ENCODE measurements around the gene SYT14. TPM values are rescaled to one million over a fixed set of nuclear protein-coding genes. Genes with fewer than 3 reads are reported as not detected.

Gene SYT14
- total RNA-seq, 1 experiment from 2014 or later = 0.07 TPM

DNA sequence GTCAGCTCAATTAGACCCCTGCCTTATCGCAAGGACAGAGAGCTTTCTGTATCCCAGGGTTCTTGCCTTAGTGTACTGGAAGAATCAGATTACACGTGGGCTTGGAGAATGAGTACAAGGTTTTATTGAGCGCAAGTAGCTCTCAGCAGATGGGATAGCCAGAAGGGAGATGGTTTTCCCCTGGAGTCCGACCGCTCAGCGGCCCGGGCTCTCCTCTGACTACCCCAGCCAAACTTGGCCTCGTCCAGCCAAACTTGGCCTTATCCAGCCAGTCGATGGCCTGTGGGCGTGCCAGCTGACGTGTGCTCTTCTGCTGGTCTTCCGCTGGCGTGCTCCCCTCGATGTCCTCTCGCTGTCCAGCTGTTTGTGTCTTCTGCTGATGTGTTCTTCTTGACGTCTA, 136.9 kb downstream of the SYT14 start:
- no peak overlapping the region for H3K4me2 ChIP-seq (ENCODE audit: low read length)
- RAD21 ChIA-PET (ENCODE audit: low non-redundant PET in 1 of 2, low total read pairs in 2 of 2, uncharacterized antibody in 2 of 2, unreplicated experiment in 2 of 2) = no interaction called here
- intact Hi-C loops (cut with micrococcal nuclease) = no loop called here
- POLR2A ChIA-PET = no interaction called here
- H4K20me1 ChIP-seq (ENCODE audit: insufficient read depth) = no peaks in the 10 kb centered on the region
- H3K4me3 ChIP-seq (replicated peaks in 1 of 2; ENCODE audit: low read depth in 1 of 2, low read length in 2 of 2) = no peak overlapping the region
- no TSS peak for BruUV-seq (replicated peaks)
- CTCF ChIA-PET = no interaction called here
- H3K79me2 ChIP-seq (ENCODE audit: insufficient read depth, low read length) = no peaks in the 10 kb centered on the region
- DNase-seq (ENCODE audit: low read depth, low spot score) (no peak), ATAC-seq (no peak)
- 0 out of 2 replicates have a peak, but pooled peaks cover 11% of the 10 kb centered on the region for H3K27me3 ChIP-seq (ENCODE audit: insufficient read depth, low read length)
- no peaks in the 10 kb centered on the region for H3K9me3 ChIP-seq (ENCODE audit: control insufficient read depth in 1 of 2, insufficient read depth in 1 of 2, low read depth in 1 of 2, low read length in 2 of 2)
- TF ChIP-seq, protein P1, sequence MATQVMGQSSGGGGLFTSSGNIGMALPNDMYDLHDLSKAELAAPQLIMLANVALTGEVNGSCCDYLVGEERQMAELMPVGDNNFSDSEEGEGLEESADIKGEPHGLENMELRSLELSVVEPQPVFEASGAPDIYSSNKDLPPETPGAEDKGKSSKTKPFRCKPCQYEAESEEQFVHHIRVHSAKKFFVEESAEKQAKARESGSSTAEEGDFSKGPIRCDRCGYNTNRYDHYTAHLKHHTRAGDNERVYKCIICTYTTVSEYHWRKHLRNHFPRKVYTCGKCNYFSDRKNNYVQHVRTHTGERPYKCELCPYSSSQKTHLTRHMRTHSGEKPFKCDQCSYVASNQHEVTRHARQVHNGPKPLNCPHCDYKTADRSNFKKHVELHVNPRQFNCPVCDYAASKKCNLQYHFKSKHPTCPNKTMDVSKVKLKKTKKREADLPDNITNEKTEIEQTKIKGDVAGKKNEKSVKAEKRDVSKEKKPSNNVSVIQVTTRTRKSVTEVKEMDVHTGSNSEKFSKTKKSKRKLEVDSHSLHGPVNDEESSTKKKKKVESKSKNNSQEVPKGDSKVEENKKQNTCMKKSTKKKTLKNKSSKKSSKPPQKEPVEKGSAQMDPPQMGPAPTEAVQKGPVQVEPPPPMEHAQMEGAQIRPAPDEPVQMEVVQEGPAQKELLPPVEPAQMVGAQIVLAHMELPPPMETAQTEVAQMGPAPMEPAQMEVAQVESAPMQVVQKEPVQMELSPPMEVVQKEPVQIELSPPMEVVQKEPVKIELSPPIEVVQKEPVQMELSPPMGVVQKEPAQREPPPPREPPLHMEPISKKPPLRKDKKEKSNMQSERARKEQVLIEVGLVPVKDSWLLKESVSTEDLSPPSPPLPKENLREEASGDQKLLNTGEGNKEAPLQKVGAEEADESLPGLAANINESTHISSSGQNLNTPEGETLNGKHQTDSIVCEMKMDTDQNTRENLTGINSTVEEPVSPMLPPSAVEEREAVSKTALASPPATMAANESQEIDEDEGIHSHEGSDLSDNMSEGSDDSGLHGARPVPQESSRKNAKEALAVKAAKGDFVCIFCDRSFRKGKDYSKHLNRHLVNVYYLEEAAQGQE (IDR thresholded peaks at IDR 0.05; ENCODE audit: low read depth) = no peak
- TF ChIP-seq SRF (IDR thresholded peaks at IDR 0.05; ENCODE audit: low read depth) (no peak), JUND (IDR thresholded peaks at IDR 0.05) (no peak), RAD21 (IDR thresholded peaks at IDR 0.05; ENCODE audit: low read depth) (no peak), CEBPB (IDR thresholded peaks at IDR 0.05; ENCODE audit: low read depth) (no peak)
- H2AFZ ChIP-seq (ENCODE audit: low read depth, low read length, poor library complexity, severe bottlenecking) = no peak overlapping the region
- H3K27ac ChIP-seq (ENCODE audit: low read depth, low read length) = no peak overlapping the region
- no peaks in the 10 kb centered on the region for H3K4me1 ChIP-seq (ENCODE audit: control insufficient read depth in 1 of 2, insufficient read depth in 2 of 2, low read length in 2 of 2)
- no peak overlapping the region for H3K9ac ChIP-seq (ENCODE audit: low read length)
- no peaks in the 10 kb centered on the region for H3K36me3 ChIP-seq (ENCODE audit: control insufficient read depth in 1 of 2, insufficient read depth in 2 of 2, low read length in 2 of 2)
- no peaks in the 10 kb centered on the region for H3K9me2 ChIP-seq (ENCODE audit: insufficient read depth)

DNA sequence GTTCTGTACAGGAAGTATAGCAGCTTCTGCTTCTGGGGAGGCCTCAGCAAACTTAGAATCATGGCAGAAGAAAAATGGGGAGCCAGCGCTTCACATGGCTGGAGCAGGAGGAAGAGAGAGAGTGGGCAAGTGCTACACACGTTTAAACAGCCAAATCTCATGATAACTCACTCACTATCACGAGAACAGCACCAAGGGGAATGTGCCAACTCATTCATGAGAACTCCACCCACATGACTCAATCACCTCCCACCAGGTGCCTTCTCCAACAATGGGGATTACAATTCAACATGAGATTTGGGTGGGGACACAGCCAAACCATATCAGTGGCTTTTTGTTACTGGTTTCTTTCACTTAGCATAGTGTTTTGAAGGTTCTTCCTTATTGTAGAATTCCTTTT, 138.6 kb downstream of the SYT14 start:
- ChIA-PET CTCF (no interaction called here), RAD21 (ENCODE audit: low non-redundant PET in 1 of 2, low total read pairs in 2 of 2, uncharacterized antibody in 2 of 2, unreplicated experiment in 2 of 2) (no interaction called here)
- intact Hi-C loops (cut with micrococcal nuclease) = no loop called here
- TF ChIP-seq POLR2A (IDR thresholded peaks at IDR 0.05; ENCODE audit: borderline replicate concordance, extremely low read depth, insufficient read depth, insufficient read length) = no peak
- no peak for TF ChIP-seq EGR1 (IDR thresholded peaks at IDR 0.05; ENCODE audit: low read depth)
- TF ChIP-seq TCF7L2 (IDR thresholded peaks at IDR 0.05; ENCODE audit: borderline replicate concordance, extremely low read depth, insufficient read depth, insufficient read length) = no peak
- no peak for TF ChIP-seq EZH2phosphoT487 (IDR thresholded peaks at IDR 0.05; ENCODE audit: borderline replicate concordance)
- TF ChIP-seq, protein P2, sequence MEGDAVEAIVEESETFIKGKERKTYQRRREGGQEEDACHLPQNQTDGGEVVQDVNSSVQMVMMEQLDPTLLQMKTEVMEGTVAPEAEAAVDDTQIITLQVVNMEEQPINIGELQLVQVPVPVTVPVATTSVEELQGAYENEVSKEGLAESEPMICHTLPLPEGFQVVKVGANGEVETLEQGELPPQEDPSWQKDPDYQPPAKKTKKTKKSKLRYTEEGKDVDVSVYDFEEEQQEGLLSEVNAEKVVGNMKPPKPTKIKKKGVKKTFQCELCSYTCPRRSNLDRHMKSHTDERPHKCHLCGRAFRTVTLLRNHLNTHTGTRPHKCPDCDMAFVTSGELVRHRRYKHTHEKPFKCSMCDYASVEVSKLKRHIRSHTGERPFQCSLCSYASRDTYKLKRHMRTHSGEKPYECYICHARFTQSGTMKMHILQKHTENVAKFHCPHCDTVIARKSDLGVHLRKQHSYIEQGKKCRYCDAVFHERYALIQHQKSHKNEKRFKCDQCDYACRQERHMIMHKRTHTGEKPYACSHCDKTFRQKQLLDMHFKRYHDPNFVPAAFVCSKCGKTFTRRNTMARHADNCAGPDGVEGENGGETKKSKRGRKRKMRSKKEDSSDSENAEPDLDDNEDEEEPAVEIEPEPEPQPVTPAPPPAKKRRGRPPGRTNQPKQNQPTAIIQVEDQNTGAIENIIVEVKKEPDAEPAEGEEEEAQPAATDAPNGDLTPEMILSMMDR (IDR thresholded peaks at IDR 0.05 in 2 of 3, conservative IDR thresholded peaks at IDR 0.05 in 1 of 3; ENCODE audit: borderline replicate concordance in 1 of 3, insufficient read depth in 1 of 3, low read depth in 2 of 3, low read length in 2 of 3) = no peak
- TF ChIP-seq, protein P3, sequence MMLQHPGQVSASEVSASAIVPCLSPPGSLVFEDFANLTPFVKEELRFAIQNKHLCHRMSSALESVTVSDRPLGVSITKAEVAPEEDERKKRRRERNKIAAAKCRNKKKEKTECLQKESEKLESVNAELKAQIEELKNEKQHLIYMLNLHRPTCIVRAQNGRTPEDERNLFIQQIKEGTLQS (IDR thresholded peaks at IDR 0.05) = no peak
- TF ChIP-seq, protein P4, sequence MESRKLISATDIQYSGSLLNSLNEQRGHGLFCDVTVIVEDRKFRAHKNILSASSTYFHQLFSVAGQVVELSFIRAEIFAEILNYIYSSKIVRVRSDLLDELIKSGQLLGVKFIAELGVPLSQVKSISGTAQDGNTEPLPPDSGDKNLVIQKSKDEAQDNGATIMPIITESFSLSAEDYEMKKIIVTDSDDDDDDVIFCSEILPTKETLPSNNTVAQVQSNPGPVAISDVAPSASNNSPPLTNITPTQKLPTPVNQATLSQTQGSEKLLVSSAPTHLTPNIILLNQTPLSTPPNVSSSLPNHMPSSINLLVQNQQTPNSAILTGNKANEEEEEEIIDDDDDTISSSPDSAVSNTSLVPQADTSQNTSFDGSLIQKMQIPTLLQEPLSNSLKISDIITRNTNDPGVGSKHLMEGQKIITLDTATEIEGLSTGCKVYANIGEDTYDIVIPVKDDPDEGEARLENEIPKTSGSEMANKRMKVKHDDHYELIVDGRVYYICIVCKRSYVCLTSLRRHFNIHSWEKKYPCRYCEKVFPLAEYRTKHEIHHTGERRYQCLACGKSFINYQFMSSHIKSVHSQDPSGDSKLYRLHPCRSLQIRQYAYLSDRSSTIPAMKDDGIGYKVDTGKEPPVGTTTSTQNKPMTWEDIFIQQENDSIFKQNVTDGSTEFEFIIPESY (IDR thresholded peaks at IDR 0.05; ENCODE audit: extremely low read depth, insufficient replicate concordance, low read length) = no peak
- no peak for TF ChIP-seq ZFX (IDR thresholded peaks at IDR 0.05)
- no peak for TF ChIP-seq JUND (IDR thresholded peaks at IDR 0.05)
- no peak for TF ChIP-seq CEBPB (IDR thresholded peaks at IDR 0.05; ENCODE audit: low read depth)
- TF ChIP-seq RAD21 (IDR thresholded peaks at IDR 0.05; ENCODE audit: low read depth) = no peak

More for the DNA sequence above, 138.6 kb downstream of the SYT14 start:
- Histone ChIP-seq H2AFZ (ENCODE audit: low read depth, low read length, poor library complexity, severe bottlenecking) (no peak overlapping the region), H3K9me2 (ENCODE audit: insufficient read depth) (no peaks in the 10 kb centered on the region), H3K9ac (ENCODE audit: low read length) (no peak overlapping the region), H3K4me3 (replicated peaks in 1 of 2; ENCODE audit: low read depth in 1 of 2, low read length in 2 of 2) (no peak overlapping the region), H4K20me1 (ENCODE audit: insufficient read depth) (no peaks in the 10 kb centered on the region), H3K36me3 (ENCODE audit: control insufficient read depth in 1 of 2, insufficient read depth in 2 of 2, low read length in 2 of 2) (no peaks in the 10 kb centered on the region), H3K4me1 (ENCODE audit: control insufficient read depth in 1 of 2, insufficient read depth in 2 of 2, low read length in 2 of 2) (no peaks in the 10 kb centered on the region), H3K27ac (ENCODE audit: low read depth, low read length) (no peak overlapping the region), H3K27me3 (ENCODE audit: insufficient read depth, low read length) (peaks cover 11% of the 10 kb centered on the region; the same call in 1 of the 2 replicates), H3K9me3 (ENCODE audit: control insufficient read depth in 1 of 2, insufficient read depth in 1 of 2, low read depth in 1 of 2, low read length in 2 of 2) (no peaks in the 10 kb centered on the region), H3K79me2 (ENCODE audit: insufficient read depth, low read length) (no peaks in the 10 kb centered on the region), H3K4me2 (ENCODE audit: low read length) (no peak overlapping the region)
- BruUV-seq (replicated peaks) = no TSS peak
- ATAC-seq (no peak), DNase-seq (ENCODE audit: low read depth, low spot score) (no peak)
- POLR2A ChIA-PET = no interaction called here

Data from HCT116 (cell line).